Activated CD8-positive, alpha-beta memory T cell treated with anti-CD3 and anti-CD28 coated beads for 48 hours (primary cell): ENCODE results near the gene SERF1A.
"Not testable (repeated sequence)": the region's sequence is repeated elsewhere in the genome, so short reads cannot be mapped to it uniquely, and the experiment has no call there.

Experiments used
- DNase-seq, 3 experiments: peaks; one replicate each; pipeline ENCODE4 v3.0.0-alpha.2; 2020; ENCODE audit warnings: low read depth in 2 of 3, low spot score in 2 of 3

The SERF1A gene

GRCh38 chr5:70900533-70901271 lies at the start of gene SERF1A:
Gene SERF1A (plus strand): TSS chr5:70900669. CDS start chr5:70900870, 201 bp downstream.
- DNase-seq: not testable (repeated sequence)

DNA sequence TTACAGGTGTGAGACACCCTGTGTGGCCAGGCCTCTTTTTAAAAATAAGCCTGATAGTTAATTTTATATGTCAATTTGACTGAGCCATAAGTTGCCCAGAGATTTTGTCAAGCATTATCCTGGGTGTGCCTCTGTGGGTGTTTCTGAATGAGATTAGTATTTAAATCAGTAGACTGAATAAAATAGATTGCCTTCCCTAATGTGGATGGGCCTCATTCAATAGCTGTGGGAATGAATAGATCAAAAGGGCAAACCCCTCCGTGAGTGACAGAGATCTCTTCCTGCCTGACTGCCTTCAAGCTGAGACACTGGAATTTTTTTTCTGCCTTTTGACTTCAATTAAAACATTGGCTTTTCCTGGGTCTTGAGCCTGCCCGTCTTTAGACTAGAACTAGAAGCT lies 33.7 kb upstream of the SERF1A start:
- DNase-seq: not testable (repeated sequence)

GRCh38 chr5:70870626-70871025 lies 29.8 kb upstream of the SERF1A start:
- not testable (repeated sequence) for DNase-seq

GRCh38 chr5:70896076-70896475 lies 4.4 kb upstream of the SERF1A start:
- not testable (repeated sequence) for DNase-seq

- not testable (repeated sequence) for DNase-seq
These were observed 753 bp downstream of the SERF1A start for GRCh38 chr5:70901272-70901571.

DNA sequence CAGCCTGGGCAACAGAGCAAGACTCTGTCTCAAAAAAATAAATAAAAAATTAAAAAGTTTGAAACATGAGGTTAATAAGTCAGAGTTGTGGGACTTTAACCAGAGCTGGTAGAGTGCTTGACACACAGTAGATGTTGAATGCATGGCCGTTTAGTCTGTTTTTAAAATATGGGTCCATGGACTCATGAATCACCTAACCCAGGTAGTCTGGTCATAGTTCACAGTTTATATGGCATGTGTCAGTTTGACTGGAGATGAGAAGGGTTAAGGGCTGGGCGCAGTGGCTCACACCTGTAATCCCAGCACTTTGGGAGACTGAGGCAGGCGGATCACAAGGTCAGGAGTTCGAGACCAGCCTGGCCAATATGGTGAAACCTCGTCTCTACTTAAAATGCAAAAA lies 6.2 kb downstream of the SERF1A start:
- DNase-seq: not testable (repeated sequence)

DNA sequence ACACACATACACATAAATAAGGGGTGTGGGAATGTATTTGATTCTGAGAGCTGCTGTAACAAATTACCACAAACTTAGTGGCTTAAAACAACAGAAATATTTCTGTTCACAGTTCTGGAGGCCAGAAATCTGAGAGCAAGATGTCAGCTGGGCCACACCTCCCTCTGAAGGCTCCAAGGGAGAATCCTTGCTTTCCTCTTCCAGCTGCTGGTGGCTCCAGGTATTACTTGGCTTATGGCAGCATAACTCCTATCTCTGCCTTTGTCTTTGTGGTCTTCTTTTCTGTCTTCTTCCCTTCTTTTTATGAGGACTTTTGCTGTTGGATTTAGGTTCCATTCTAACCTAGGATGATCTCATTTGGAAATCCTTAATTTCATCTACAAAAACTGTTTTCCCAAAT lies 16.4 kb downstream of the SERF1A start:
- DNase-seq: not testable (repeated sequence)

- DNase-seq: not testable (repeated sequence)
These were observed 24.7 kb downstream of the SERF1A start for GRCh38 chr5:70925211-70925562.

- DNase-seq: not testable (repeated sequence)
These were observed 31.4 kb downstream of the SERF1A start for GRCh38 chr5:70931709-70932368.

GRCh38 chr5:70932560-70932959 lies 32.1 kb downstream of the SERF1A start:
- DNase-seq: not testable (repeated sequence)

DNA sequence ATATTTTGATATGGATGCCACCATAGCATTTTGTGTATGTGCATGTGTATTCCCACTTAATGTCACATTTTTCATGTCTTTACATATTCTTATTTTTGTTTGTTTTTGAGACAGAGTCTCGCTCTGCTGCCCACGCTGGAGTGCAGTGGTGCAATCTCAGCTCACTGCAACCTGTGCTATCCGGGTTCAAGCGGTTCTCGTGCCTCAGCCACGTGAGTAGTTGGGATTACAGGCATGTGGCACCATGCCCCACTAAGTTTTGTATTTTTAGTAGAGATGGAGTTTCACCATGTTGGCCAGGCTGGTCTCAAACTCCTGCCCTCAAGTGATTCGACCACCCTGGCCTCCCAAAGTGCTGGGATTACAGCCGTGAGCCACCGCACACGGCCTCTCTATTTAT lies 52.6 kb downstream of the SERF1A start:
- DNase-seq: not testable (repeated sequence)
